GM18909 (cell line): ENCODE results near the gene CWH43.
A peak's percentile ranks its signal among the peaks of the same experiment; 100 is the strongest.
"Not testable (repeated sequence)": the region's sequence is repeated elsewhere in the genome, so short reads cannot be mapped to it uniquely, and the experiment has no call there.

Experiments
- ATAC-seq: cut with Tn5 transposase; IDR thresholded peaks from one replicate; pipeline ENCODE4 v1.9.1; 2021; ENCODE audit warnings: mild to moderate bottlenecking; ENCODE audit not compliant: unreplicated experiment, poor library complexity

The CWH43 gene

GRCh38 chr4:49092608-49093135, 106.6 kb downstream of the CWH43 start:
- peak; percentile 65 for ATAC-seq

GRCh38 chr4:49096215-49096614, 110.1 kb downstream of the CWH43 start:
- ATAC-seq: not testable (repeated sequence)

- ATAC-seq: peak; percentile 42
These were observed 110.6 kb downstream of the CWH43 start for GRCh38 chr4:49096627-49097026.

DNA sequence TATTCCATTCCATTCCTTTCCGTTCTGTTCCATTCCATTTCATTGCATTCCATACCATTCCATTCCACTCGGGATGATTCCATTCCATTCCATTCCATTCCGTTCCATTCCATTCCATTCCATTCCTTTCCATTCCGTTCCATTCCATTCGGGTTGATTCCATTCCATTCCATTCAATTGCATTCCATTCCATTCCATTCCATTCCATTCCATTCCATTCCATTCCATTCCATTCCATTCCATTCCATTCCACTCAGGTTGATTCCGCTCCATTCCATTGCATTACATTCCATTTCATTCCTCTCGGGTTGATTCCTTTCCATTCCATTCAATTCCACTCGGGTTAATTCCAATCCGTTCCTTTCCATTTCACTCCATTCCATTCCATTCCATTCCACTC, 111.0 kb downstream of the CWH43 start:
- ATAC-seq: peak; percentile 34

GRCh38 chr4:49097505-49097904, 111.4 kb downstream of the CWH43 start:
- ATAC-seq: not testable (repeated sequence)

GRCh38 chr4:49098034-49098759, 112.1 kb downstream of the CWH43 start:
- ATAC-seq: not testable (repeated sequence)

- not testable (repeated sequence) for ATAC-seq
These were observed 113.9 kb downstream of the CWH43 start for GRCh38 chr4:49099831-49100444.

DNA sequence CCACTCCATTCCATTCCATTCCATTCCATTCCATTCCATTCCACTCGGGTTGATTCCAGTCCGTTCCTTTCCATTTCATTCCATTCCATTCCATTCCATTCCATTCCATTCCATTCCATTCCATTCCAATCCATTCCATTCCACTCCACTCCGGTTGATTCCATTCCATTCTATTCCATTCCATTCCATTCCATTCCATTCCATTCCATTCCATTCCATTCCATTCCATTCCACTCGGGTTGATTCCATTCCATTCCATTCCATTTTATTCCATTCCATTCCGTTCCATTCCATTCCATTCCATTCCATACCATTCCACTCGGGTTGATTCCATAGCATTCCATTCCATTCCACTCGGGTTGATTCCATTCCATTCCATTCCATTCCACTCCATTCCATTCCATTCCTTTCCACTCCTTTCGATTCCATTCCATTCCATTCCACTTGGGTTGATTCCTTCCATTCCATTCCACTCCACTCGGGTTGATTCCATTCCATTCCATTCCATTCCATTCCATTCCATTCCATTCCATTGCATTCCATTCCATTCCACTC, 116.3 kb downstream of the CWH43 start:
- peak; percentile 34 for ATAC-seq

- not testable (repeated sequence) for ATAC-seq
These were observed 117.5 kb downstream of the CWH43 start for GRCh38 chr4:49103436-49104136.

DNA sequence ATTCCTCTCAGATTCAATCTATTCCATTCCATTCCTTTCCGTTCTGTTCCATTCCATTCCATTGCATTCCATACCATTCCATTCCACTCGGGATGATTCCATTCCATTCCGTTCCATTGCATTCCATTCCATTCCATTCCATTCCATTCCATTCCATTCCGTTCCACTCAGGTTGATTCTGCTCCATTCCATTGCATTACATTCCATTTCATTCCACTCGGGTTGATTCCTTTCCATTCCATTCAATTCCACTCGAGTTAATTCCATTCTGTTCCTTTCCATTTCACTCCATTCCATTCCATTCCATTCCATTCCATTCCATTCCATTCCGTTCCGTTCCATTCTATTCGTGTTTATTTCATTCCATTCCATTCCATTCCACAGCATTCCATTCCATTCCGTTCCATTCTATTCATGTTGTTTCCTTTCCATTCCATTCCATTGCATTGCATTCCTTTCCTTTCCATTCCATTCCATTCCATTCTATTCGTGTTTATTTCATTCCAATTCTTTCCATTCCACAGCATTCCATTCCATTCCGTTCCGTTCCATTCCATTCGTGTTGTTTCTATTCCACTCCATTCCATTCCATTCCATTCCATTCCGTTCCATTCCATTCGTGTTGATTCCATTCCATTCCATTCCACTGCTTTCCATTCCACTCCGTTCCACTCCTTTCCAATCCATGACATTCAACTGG, 118.3 kb downstream of the CWH43 start:
- not testable (repeated sequence) for ATAC-seq

DNA sequence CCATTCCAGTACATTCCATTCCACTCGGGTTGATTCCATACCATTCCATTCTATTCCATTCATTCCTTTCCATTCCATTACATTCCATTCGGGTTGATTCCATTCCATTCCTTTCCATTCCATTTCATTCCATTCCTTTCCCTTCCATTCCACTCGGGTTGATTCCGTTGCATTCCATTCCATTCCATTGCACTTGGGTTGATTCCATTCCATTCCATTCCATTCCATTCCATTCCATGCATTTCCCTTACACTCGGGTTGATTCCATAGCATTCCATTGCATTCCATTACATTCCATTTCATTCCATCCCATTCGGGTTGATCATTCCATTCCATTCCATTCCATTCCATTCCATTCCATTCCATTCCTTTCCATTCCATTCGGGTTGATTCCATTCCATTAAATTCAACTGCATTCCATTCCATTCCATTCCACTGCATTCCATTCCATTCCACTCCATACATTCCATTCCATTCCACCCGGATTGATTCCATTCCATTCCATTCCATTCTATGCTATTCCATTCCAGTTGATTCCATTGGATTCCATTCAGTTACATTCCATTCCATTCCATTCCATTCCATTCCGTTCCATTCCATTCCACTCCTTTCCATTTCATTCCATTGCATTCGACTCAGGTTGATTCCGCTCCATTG, 119.3 kb downstream of the CWH43 start:
- ATAC-seq: not testable (repeated sequence)

- ATAC-seq: not testable (repeated sequence)
These were observed 121.2 kb downstream of the CWH43 start for GRCh38 chr4:49107262-49107661.

DNA sequence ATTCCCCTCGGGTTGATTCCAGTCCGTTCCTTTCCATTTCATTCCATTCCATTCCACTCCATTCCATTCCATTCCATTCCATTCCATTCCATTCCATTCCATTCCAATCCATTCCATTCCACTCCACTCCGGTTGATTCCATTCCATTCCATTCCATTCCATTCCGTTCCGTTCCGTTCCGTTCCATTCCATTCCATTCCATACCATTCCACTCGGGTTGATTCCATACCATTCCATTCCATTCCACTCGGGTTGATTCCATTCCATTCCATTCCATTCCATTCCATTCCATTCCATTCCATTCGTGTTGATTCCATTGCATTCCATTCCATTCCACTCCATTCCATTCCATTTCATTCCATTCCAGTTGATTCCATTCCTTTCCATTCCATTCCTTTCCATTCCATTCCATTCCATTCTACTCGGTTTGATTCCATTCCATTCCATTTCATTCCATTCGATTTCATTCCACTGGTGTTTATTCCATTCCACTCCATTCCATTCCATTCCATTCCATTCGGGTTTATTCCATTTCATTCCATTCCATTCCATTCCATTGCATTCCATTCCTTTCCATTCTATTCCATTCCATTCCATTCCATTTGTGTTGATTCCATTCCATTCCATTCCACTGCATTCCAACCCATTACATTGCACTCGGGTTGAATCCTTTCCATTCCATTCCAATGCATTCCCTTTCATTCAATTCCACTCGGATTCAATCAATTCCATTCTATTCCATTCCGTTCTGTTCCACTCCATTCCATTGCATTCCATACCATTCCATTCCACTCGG, 122.3 kb downstream of the CWH43 start:
- peak; percentile 43 for ATAC-seq

GRCh38 chr4:49109567-49110166, 123.6 kb downstream of the CWH43 start:
- ATAC-seq: peak; percentile 43

GRCh38 chr4:49110579-49110978, 124.5 kb downstream of the CWH43 start:
- ATAC-seq: peak; percentile 58
